Endothelial cell of umbilical vein (primary cell): ENCODE results near the gene DNAJB12.

Experiments
- EZH2 ChIP-seq: IDR thresholded peaks from 2 replicates; pipeline ENCODE4 v1.6.1; 2012; ENCODE audit warnings: borderline replicate concordance, low read depth, mild to moderate bottlenecking, moderate library complexity, low read length, inconsistent platforms; ENCODE audit not compliant: severe bottlenecking
- GATA2 ChIP-seq: IDR thresholded peaks from 2 replicates; pipeline ENCODE4 v1.7.0; 2011; ENCODE audit warnings: low read depth, mild to moderate bottlenecking, moderate library complexity, mixed read lengths, low read length; ENCODE audit not compliant: insufficient read length, insufficient read depth
- JUN ChIP-seq: IDR thresholded peaks from 2 replicates; pipeline ENCODE4 v1.6.1; 2011; ENCODE audit warnings: borderline replicate concordance, low read depth; ENCODE audit not compliant: insufficient read length, insufficient read depth
- MYC ChIP-seq: IDR thresholded peaks from one replicate; pipeline ENCODE4 v1.6.1; 2011; ENCODE audit warnings: mild to moderate bottlenecking, low read depth, low read length
- POLR2A ChIP-seq: IDR thresholded peaks from 2 replicates; pipeline ENCODE4 v1.6.1; 2012; ENCODE audit warnings: low read depth, mild to moderate bottlenecking, control low read depth, low read length
- POLR2AphosphoS5 ChIP-seq: IDR thresholded peaks from 2 replicates; pipeline ENCODE4 v1.6.1; 2012; ENCODE audit warnings: low read depth, mild to moderate bottlenecking, control low read depth, low read length, moderate library complexity; ENCODE audit not compliant: insufficient read depth
- TF ChIP-seq, protein P1 (sequence below), 2 donors: IDR thresholded peaks; 1 replicate in 1 of 2; 2 replicates in 1 of 2; pipeline ENCODE4 v1.5.1; 2011; ENCODE audit warnings: low read length in 2 of 2, mild to moderate bottlenecking in 2 of 2, moderate library complexity in 2 of 2, control low read depth in 1 of 2, inconsistent platforms in 1 of 2, low read depth in 1 of 2; ENCODE audit not compliant: insufficient read depth in 1 of 2; ENCODE audit errors: extremely low read depth in 1 of 2
- TF ChIP-seq, protein P2 (sequence below): IDR thresholded peaks from 2 replicates; pipeline ENCODE4 v1.6.1; 2011; ENCODE audit not compliant: insufficient read depth, insufficient read length

DNA sequence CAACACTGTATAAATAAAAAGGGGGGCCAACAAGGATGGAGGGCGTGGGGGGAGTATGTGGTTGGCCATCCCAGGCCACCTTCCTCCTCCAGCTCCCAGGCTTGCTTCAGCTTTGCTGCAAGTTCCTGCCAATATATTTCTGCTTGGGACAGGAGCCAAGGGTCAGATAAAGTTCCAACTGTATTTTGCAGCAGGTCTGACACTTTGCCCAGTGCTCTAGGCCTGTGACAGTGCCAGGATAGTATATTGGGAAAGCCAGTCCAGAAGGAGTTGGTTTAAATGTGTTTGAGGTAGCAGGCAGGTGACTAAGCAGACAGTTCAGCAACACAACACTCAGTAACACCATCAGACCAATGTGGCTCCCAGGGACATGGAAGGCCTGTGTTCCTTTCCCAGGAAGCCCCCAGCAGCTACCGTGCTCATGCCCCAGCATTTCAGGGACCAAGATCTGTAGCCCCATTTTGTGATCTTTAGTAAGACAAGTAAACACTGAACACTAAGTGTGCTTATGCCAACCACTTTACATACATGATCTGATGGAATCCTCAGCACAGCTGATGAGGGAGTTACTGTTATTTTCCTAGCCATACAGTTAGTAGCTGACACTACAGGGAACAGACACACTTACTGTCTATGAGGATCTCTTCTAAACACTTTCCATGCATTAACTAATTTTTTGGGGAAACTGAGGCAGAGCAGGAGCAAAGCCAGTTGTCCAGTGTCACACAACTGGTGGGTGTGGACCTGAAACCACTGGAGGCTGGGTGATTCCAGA, 38.9 kb downstream of the DNAJB12 start:
- TF ChIP-seq POLR2A (no peak), MYC (no peak), EZH2 (no peak), JUN (no peak), GATA2 (no peak), POLR2AphosphoS5 (no peak)
- TF ChIP-seq, protein P1, sequence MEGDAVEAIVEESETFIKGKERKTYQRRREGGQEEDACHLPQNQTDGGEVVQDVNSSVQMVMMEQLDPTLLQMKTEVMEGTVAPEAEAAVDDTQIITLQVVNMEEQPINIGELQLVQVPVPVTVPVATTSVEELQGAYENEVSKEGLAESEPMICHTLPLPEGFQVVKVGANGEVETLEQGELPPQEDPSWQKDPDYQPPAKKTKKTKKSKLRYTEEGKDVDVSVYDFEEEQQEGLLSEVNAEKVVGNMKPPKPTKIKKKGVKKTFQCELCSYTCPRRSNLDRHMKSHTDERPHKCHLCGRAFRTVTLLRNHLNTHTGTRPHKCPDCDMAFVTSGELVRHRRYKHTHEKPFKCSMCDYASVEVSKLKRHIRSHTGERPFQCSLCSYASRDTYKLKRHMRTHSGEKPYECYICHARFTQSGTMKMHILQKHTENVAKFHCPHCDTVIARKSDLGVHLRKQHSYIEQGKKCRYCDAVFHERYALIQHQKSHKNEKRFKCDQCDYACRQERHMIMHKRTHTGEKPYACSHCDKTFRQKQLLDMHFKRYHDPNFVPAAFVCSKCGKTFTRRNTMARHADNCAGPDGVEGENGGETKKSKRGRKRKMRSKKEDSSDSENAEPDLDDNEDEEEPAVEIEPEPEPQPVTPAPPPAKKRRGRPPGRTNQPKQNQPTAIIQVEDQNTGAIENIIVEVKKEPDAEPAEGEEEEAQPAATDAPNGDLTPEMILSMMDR (IDR thresholded peaks at IDR 0.05; ENCODE audit: extremely low read depth in 1 of 2, insufficient read depth in 1 of 2, low read depth in 1 of 2, low read length in 2 of 2), result no peak
- TF ChIP-seq, protein P2, sequence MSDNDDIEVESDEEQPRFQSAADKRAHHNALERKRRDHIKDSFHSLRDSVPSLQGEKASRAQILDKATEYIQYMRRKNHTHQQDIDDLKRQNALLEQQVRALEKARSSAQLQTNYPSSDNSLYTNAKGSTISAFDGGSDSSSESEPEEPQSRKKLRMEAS, result no peak
